NCI-H345 treated with DMSO at 0.1 percent for 48 hours (cell line): ENCODE results near the gene NDRG3.
"Not testable (repeated sequence)": the region's sequence is repeated elsewhere in the genome, so short reads cannot be mapped to it uniquely, and the experiment has no call there.

Experiments used
- DNase-seq: peaks from one replicate; lab custom pipeline; 2025; ENCODE audit not compliant: unreplicated experiment; lab: John Stamatoyannopoulos, UW

The NDRG3 gene

DNA sequence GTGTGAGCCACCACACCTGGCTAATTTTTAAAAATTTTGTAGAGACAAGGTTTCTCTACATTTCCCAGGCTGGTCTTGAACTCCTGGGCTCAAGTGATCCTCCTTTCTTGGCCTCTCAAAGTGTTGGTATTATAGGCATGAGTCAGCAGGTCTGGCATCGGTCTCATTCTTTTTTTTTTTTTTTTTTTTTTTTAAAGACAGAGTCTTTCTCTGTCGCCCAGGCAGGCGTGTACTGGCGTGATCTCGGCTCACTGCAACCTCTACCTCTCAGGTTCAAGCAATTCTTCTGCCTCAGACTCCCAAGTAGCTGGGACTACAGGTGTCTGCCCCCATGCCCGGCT lies 137.5 kb downstream of the NDRG3 start:
- DNase-seq: not testable (repeated sequence)

GRCh38 chr20:36607586-36608387 lies 138.1 kb downstream of the NDRG3 start:
- DNase-seq: no peak

DNA sequence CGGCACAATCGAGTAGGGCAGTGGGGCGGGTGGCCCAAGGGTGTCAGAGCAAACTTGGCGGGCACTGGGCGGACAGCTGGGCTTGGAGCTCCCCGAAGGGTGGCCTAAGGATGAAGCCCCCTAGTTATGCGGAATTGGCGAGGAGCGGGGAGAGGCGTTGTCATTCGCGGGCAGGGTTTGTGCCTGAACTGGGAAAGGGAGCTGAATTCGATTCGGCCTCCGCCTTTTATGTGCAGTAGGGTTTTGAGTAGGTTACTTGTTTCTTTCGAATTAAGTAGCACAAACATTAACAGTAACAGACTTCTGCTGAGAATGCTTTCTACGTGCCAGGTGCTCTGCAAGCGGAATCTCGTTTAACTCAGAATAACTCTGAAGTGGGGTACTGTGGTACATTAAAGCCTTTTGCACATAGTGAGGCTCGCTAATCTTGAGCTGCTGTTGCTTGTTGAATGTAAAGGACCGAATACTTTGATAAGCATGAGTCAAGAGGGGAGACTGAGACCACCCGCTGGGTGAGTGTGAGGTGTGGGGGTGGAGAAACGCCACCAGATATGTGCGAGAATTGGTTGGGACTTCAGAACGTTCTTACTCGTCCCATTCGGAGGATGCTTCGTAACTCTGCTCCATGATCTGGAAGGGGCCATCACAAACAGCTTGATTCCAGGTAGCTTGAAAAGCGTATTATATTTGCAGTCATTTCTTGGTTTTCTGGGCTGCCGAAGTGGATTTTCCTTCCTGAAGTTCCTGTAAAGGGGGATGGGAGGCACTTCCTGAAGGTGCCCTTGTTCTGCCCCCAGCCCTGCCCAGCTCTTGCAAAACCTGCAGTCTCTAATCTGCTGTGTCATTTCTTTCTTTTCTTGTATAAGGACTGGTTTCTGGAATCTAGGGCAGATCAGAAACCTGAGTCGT lies 139.5 kb downstream of the NDRG3 start:
- no peak for DNase-seq

DNA sequence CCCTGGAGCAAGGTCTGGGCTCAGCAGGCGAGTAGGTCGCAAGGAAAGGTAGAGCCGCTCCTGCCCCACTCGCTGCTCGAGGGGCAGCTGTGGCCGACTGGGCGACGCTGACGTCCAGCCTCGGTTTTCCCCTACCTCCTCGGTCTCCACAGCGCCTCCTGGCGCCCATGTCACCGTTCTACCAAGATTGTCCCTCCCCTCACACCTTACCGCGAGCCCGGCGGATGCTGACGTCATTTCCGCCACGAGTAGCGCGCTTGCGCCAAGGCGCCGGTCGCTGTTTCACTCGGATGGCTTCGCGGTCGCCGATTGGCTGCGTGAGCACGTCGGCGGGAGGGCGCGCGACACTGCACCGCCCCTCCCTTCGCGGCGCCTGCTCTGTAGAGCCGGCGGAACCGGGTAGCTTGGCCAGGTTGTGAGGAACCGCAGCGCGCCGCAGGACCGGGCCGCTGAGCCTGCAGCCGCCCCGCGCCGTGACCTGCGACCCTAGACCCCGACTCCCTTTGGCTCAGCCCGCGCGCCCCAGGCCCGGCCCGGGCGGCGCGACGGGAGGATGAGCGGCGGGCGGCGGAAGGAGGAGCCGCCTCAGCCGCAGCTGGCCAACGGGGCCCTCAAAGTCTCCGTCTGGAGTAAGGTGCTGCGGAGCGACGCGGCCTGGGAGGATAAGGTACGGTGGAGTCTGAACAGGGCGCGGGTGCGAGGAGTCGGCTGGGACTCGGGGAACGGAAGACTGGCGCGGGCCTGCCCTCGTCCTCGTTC lies 140.3 kb downstream of the NDRG3 start, which contains the start of gene RAB5IF:
RAB5IF (plus strand) TSS at position 381 of the 759 bp plus-strand sequence; CDS start at position 554, 173 bp downstream.
- peak; percentile 97 for DNase-seq

DNA sequence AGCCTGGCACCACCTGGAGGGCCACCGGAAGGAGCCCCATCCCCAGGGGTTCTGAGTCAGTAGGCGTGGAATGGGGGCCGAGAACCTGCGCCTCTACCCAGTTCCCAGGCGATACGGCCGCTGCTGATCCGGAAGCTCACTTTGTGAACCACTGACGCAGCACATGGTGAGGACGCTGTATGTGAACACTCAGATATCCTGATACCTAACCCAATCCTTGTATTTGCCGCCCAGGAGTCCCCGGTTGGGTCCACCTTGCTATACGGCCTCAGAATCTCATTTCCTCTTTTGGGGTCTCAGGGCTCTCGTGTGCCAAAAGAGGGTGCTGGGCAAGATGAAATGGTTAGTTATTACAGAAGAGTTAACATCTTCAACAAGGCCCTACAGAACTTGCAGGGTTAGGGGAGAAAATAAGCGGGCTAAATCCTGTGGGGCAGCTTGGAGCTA lies 140.9 kb downstream of the NDRG3 start:
- no peak for DNase-seq
